HG02852 (cell line): ENCODE measurements around the gene KMT2C.

ENCODE experiments used
- ATAC-seq: cut with Tn5 transposase; IDR thresholded peaks from one replicate; pipeline ENCODE4 v1.9.1; 2021; ENCODE audit warnings: mild to moderate bottlenecking, moderate library complexity; ENCODE audit not compliant: unreplicated experiment

Gene KMT2C

DNA sequence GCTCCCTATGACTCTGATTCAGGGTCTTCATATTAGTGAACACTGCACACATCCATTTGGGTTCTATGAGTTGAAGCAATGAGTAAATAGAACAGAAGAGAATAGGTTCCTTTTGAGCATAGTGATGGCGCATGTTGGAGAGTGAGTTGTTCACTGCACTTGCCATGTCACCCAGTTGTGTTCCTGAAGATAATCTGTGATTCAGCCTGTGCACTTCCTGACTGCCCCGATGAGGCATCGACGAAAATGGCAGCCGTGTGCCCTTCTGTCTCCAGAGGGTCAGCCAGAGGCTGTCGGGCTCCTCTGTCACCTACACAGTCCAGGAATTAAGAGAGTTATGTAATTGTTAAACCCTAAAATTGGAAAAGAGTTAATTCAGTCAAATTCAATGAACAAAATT lies 315.6 kb downstream of the KMT2C start:
- ATAC-seq, result no peak

DNA sequence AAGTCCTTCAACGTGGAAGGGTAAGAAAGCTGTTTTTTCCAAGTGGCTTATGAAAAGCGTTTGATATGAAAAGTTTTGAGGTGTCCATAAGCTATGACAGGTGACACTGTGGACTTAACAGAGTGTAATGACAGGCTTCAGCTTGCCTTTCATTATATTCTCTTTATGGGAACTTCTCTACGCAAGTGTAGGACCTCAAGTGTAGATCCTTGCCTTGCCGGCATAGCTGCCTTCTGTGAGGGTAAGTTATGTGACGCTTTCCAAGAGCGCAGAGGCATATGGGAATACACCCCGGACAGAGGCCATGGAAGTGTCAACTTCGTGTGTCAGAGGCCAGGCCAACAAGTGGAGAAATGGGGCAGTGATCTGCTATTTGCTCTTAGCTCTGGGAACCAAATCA lies 318.4 kb downstream of the KMT2C start:
- ATAC-seq, result no peak

DNA sequence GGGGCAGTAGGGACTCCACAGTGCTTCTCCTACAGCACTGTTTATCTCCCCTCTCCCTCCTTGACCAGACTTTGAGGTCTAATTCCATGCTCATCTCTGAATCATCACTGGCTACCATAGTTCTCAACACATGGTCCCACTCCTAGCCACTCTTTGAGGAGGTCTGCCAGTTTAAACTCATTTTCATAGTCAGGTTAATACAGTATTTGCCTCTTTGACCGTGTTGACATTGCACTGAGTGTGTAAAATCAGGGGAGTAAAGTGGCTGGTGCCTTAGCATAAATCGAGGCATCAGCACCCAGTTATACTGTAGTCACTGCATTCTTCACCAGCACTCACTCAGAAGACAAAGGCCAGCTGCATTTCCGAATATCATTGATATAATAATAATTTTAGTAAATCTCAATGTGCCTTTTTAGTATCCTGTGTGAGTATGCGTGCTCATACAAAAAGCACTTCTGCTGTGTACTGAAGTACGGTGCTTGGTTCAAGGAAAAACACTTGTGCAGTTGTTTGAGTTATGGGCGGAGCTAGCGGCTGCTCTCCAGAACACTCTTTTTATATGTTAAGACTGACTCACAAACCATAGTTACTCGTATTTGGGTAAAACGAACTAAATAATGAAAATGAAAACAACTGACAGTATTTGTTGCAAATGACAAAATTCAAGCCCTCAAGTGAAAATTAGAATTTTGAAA lies 320.6 kb downstream of the KMT2C start:
- ATAC-seq, result no peak

DNA sequence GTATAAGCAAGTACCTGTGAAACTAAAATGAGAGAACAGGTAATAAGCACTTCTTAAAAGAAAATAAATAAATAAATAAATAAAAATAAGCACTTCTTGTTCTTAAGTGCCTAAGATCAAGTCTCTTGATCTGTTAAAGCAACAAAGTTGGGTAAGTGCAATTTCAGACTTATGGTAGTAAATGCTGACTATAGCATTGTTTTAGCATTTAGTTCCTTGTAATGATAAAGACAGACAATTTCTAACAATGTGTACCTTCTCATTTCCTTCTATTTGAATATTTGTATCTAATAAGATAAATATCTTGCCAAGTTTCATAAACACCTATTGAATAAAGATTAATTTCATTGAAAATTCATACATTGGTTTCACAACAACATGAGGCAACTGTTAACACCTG lies 323.0 kb downstream of the KMT2C start:
- ATAC-seq, result no peak

DNA sequence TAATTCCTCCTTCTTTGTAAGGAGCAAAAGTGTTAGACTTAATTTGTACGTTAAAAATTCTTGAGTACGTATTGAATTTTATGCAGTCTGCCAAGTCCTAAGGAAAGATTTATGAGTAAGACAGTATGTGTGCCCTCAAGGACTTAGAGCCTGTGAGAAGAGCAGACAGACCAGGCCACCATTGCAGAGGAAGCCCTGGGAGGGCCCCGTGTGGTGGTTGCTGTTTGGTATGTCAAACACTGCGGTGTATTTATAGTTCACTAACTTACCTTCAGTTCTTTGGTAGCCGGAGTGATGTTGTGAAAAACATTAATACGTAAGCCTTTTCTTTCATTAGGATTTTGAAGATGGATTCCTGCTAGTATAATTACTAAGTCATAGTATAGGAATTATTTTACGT lies 327.4 kb downstream of the KMT2C start:
- ATAC-seq, result no peak

DNA sequence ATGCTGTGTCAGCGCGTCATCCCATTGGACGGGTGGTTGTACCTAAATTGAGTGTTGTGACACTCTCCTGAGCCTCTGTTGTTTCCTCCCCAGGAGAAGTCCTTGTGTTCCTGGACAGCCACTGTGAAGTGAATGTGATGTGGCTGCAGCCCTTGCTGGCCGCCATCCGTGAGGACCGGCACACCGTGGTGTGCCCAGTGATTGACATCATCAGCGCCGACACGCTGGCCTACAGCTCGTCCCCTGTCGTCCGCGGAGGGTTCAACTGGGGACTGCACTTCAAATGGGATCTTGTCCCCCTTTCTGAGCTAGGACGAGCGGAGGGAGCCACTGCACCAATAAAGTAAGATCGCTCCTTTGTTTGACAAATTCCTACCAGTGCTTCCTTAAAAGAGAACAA lies 327.9 kb downstream of the KMT2C start:
- no peak for ATAC-seq

DNA sequence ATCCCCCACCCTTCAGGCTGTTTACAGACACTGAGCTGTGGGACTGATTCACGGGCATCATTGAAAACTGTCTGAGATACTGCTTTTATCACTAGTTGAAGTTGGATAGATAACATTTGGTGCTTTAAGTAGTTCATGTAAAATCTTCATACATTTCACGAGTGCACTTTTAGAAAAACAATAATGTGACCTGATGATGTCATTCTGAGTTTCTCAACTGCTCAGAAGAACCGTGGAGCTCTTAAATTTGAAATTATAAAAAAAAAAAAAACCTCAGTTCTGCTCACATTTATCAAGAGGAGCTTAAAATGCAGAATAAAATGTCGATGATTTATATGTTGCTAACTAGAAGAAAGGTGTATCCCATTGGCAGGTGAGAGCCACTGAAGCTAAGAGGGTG lies 328.8 kb downstream of the KMT2C start:
- ATAC-seq, result no peak

DNA sequence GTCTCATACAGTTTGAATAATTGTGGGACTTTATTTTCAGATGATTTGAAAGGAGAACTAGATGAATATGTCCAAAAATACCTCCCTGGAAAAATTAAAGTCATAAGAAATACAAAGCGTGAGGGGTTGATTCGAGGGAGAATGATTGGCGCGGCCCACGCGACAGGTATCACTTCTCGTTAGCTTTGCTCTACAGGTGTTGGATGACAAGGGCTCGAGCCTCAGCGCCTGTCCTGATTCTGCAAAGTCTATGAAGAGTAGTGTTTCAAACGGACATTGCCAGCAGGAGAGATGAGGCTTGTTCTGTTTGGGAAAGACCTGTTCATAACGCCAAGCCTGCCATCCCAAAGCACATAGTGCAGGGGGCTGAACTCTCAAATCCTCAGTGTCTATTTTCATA lies 330.6 kb downstream of the KMT2C start:
- ATAC-seq, result no peak

DNA sequence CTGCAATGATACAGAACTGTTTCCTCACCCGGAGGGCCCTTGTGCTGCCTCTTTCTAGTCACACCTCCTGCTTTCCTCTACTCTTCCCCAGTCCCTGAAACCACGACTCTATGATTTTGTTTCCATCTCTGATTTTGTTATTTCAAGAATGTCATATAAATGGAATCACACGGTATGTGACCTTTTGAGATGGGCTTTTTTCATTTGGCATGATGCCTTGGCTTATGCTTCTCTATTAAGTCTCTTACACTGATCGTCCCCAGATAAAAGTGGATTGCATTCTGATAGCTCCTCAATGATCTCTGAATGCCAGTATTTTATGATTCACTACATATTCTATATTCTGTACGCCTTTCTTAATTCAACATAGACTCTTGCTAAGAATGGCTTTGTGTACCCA lies 332.1 kb downstream of the KMT2C start:
- ATAC-seq, result no peak

DNA sequence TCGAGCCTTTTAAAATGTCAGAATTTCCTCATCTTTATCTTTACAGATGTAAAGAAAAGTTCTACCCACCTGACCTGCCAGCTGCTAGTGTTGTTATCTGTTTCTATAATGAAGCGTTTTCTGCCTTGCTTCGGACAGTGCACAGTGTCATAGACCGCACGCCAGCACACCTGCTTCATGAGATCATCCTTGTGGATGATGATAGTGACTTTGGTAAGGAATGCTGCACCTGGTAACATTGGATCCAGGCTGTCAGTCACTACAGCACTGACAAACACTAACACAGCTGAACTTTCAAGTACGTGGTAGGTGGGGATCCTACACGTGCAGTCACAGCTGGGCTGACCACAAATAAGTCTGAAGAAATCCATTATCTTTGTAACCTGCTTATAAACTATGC lies 332.7 kb downstream of the KMT2C start:
- ATAC-seq, result no peak

DNA sequence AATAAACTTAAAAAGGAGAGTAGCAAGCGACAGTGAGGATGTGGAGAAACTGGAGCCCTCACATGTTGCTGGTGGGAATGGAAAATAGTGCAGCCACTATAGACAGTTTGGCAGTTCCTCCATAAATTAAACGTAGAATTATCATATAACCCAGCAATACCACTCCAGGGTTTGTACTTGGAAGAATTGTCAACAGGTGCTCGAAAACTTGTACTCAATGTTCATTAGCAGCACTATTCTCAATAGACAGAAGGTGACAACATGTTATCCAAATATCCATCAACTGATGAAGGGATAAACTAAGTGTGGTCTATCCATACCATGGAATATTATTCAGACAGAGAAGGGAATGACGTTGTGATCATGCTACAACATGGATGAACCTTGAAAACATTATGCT lies 338.5 kb downstream of the KMT2C start:
- no peak for ATAC-seq

DNA sequence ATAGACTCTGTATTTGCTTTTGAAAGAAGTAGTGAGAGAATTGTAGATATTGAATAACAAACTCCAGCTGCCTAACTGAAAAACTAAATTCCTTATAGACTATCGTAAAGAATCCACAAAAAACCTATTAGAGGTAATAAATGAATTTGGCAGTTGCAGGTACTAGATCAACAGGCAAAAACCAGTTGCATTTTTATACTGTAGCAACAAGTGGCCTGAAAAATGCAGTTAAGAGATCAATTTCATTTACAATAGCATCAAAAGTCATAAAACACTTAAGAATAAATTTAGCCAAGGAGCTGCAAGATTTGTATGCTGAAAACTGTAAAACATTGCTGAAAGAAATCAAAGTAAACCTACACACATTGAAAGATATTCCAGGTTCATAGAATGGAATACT lies 340.0 kb downstream of the KMT2C start:
- ATAC-seq, result no peak

DNA sequence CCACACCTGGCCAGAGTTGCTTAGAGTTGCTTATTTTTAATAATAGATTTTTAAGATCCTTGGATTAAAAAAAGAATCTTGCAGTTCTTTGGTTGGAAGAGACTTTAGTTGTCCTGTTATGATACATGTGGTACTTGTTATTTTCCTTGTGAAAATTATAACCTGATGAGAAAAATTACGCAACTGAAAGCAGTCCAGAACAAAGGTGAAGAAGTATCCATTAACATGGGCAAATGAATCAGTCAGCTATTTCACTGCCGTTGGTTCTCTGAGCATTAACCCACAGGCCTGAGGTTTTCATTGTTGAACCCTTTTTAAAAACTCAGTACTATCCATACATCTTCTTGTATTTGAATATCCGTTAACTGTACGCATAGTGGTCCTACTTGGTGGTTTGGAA lies 342.1 kb downstream of the KMT2C start:
- ATAC-seq, result no peak

DNA sequence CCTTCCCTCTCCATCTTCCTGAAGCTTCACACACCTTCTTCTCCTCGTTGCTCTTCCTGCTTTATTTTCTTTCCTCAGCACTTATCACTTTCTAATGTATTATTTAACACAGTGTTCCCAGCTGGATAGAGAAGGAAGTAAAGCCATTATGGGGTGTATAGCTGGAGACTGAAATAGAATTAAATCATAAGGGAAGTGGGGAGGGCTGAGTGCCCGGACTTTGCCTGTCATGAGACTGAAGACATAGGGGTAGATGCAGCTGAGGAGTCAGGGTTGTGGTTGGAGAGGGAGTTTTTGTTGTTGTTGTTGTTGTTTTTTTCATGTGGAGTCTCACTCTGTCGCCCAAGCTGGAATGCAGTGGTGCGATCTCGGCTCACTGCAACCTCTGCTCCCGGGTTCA lies 345.1 kb downstream of the KMT2C start:
- ATAC-seq, result no peak

DNA sequence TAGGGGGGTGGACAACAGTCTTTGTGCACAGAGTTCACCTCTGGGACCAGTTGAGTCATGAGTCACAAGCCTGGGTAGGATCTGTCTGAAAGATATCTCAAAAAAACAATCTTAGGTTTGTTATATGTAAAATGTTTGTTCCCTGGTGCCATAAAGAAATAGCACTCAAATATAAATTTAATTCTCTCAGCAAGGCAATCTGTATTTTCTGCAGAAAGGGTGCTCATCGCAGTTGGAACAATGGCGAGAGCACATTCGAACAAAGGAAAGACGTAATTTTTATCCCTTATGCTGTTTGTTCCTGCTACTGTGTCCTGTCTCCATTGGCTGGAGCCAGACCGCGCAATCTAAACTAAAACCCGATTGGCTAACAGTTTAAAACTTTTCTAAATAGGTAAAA lies 346.6 kb downstream of the KMT2C start:
- ATAC-seq, result no peak

DNA sequence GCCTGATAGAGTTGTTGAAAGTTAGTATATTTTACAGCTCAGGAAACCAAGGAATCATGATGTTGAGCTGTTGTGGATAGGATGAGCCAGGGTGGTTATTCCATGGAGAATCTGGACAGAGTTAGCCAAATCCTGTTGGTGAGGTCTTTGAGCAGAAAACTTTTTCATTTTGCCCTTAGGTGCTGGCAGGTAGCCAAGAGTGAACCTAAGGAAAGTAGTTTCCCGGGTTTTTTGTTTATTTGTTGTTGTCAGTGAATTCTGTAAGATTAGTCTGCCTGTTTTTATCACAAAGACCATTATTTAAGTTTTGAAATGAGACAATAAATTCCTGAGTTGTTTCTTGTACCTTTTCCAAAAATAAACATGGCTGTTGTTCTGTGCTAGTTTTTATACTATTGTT lies 349.3 kb downstream of the KMT2C start:
- ATAC-seq, result no peak

DNA sequence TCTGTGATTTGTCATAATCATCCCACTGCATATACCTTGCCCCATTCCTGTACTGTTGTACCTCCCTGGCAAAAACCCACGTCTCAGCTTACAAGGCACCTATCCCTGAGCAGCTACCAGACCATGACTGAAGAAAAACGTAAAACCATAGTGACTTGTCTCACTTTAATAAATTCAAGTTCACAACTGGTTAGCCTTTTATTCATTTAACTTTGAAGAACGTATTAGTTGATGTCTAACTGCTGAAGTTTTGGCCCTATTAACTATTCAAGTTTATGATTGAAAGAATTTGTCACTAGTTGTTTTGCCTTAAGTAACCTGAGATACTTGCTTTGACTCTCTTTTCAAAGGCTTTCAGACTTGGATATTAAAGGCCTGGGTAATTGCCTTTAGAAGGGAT lies 350.7 kb downstream of the KMT2C start:
- ATAC-seq, result no peak
